Breast epithelium (tissue), 4 donors: Measurements from ENCODE around the gene SPTBN5. TPM values are rescaled to one million over a fixed set of nuclear protein-coding genes. Genes with fewer than 3 reads are reported as not detected.

Experiments used
- DNase-seq, 2 donors: peaks; one replicate each; pipeline ENCODE4 v3.0.0-alpha.2; 2019; ENCODE audit warnings: low spot score in 2 of 2
- H3K27ac ChIP-seq, 2 donors: fragments of 200-600 bp; sonication (generic) in 1 of 2; one replicate each; pipeline ENCODE4 v1.5.1; 2016 to 2019; ENCODE audit warnings: mild to moderate bottlenecking in 1 of 2
- H3K27me3 ChIP-seq, 2 donors: fragments of 200-600 bp; sonication (generic) in 1 of 2; one replicate each; pipeline versions ENCODE4 v1.5.1 to v1.6.0; 2017 to 2019; ENCODE audit warnings: control low read depth in 1 of 2, mild to moderate bottlenecking in 1 of 2
- H3K36me3 ChIP-seq: fragments of 200-600 bp; one replicate; pipeline ENCODE4 v1.5.1; 2019
- H3K4me1 ChIP-seq, 2 donors: fragments of 200-600 bp; sonication (generic); one replicate each; pipeline ENCODE4 v1.5.1; 2016 to 2019; ENCODE audit warnings: control low read depth in 1 of 2
- H3K4me3 ChIP-seq, 3 donors: fragments of 200-600 bp; sonication (generic); 1 replicate in 2 of 3; 2 replicates in 1 of 3; pipeline ENCODE4 v1.5.1; 2016 to 2019; ENCODE audit warnings: mild to moderate bottlenecking in 3 of 3, moderate library complexity in 2 of 3
- H3K9me3 ChIP-seq, 2 donors: fragments of 200-600 bp; sonication (generic) in 1 of 2; one replicate each; pipeline ENCODE4 v1.5.1; 2016 to 2019; ENCODE audit warnings: control low read depth in 1 of 2
- POLR2A ChIP-seq: fragments of 450-650 bp; IDR thresholded peaks from one replicate; pipeline ENCODE4 v1.6.1; 2016; ENCODE audit warnings: antibody characterized with exemption, mild to moderate bottlenecking, moderate library complexity
- POLR2AphosphoS5 ChIP-seq, 3 donors: sonication (generic); formaldehyde crosslinking; IDR thresholded peaks; one replicate each; pipeline ENCODE4 v1.6.1; 2017; ENCODE audit warnings: antibody characterized with exemption in 3 of 3
- intact Hi-C: fragments of 100-400 bp; cut with DNase I; formaldehyde crosslinking; loops from one replicate; pipeline ENCODE4 v1.15.1; 2023; ENCODE audit warnings: low total_unique reads
- total RNA-seq, 3 donors: library from RNA; depleted of rRNA; stranded (reverse); fragments of >200 nt; gene quantifications; one replicate each; pipeline ENCODE4 v1.1.0, GENCODE V29; 2016
- TF ChIP-seq, protein P1 (sequence below), 3 donors: fragments of 450-650 bp; IDR thresholded peaks; one replicate each; pipeline ENCODE4 v1.5.1; 2016 to 2017; ENCODE audit warnings: antibody characterized with exemption in 3 of 3, mild to moderate bottlenecking in 3 of 3, moderate library complexity in 3 of 3

The SPTBN5 gene
- total RNA-seq, 3 donors from 2014 or later: 0.16 to 2.3 (median 2.0) TPM

DNA sequence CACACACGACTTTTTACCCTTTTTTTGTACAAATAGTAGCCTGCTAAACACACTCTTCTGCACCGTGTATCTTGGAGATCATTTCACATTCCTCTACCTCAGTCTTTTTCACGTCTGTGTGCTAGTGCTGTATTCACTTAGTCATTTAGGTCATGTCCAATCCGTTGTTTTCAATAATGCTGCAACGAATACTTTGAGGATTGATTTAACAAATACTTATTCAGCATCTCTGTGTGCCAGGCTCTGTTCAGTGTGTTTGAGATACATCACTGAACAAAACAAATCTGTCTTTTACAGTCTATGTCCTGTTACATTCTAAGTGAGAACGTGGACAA lies 65.1 kb downstream of the SPTBN5 start:
- Histone ChIP-seq H3K36me3 (no peaks in the 10 kb centered on the region), H3K9me3 (no peaks in the 10 kb centered on the region), H3K27ac (peak overlapping the region in 1 of 2 donors; percentile 82), H3K27me3 (no peaks in the 10 kb centered on the region), H3K4me3 (peak overlapping the region; percentile 59 to 84 (median 70)), H3K4me1 (peaks cover 0 to 6% of the 10 kb centered on the region in 2 donors)
- intact Hi-C loops: no loop called here
- no peak for DNase-seq
- TF ChIP-seq POLR2AphosphoS5 (IDR thresholded peaks at IDR 0.05): no peak
- no peak for TF ChIP-seq POLR2A

DNA sequence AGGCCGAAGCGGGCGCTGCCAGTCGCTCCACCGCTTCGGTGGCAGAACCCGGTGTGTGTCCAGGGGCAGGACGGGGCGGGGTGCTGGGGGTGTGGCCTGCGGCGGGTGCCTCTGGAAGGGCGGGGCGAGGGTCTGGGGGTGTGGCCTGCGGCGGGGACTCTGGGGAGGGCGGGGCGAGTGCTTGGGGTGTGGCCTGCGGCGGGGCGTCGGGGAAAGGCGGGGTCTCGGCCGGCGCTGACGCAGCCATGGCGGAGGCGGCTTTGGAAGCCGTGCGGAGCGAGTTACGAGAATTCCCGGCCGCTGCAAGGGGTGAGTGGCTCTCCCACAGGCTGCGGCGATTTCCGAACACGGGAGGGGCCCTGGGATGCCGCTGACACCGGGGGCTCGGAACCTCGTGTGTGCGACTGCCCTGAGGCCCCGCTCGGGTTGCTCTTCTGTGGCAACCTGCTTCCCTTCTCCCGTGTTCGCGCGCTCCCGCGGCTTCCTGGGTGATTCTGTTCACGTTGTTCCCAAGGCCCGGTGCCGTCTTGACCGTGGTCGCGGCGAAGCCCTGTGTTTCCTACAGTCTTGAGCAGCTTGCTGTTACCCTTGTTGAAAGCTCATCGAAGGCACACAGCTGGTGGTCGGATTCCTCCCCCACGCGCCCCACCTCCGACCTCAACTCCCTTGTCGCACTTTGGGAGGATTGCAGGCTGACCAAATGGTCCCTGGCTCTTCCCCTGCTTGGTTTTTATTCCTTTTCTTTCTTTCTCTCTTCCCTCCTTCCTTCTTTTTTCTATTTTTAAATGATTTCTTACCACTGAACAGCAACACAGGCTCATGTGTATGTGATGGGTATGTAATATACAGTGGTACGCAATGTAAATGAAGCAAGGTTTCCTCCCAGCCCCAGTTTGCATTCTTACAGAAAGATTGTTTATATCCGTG lies 65.7 kb downstream of the SPTBN5 start, which contains the start of gene JMJD7:
JMJD7 (plus strand) TSS at position 213 of the 927 bp plus-strand sequence; CDS start at position 246, 33 bp downstream.
- no peaks in the 10 kb centered on the region for H3K9me3 ChIP-seq
- peaks cover 0 to 6% of the 10 kb centered on the region in 2 donors for H3K4me1 ChIP-seq
- no peaks in the 10 kb centered on the region for H3K27me3 ChIP-seq
- DNase-seq: peak; percentile 85 to 96
- H3K36me3 ChIP-seq: no peaks in the 10 kb centered on the region
- TF ChIP-seq POLR2A (peak; percentile 43), POLR2AphosphoS5 (IDR thresholded peaks at IDR 0.05) (peak; percentile 58 to 82 (median 70))
- TF ChIP-seq, protein P1, sequence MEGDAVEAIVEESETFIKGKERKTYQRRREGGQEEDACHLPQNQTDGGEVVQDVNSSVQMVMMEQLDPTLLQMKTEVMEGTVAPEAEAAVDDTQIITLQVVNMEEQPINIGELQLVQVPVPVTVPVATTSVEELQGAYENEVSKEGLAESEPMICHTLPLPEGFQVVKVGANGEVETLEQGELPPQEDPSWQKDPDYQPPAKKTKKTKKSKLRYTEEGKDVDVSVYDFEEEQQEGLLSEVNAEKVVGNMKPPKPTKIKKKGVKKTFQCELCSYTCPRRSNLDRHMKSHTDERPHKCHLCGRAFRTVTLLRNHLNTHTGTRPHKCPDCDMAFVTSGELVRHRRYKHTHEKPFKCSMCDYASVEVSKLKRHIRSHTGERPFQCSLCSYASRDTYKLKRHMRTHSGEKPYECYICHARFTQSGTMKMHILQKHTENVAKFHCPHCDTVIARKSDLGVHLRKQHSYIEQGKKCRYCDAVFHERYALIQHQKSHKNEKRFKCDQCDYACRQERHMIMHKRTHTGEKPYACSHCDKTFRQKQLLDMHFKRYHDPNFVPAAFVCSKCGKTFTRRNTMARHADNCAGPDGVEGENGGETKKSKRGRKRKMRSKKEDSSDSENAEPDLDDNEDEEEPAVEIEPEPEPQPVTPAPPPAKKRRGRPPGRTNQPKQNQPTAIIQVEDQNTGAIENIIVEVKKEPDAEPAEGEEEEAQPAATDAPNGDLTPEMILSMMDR (IDR thresholded peaks at IDR 0.05): no peak
- H3K4me3 ChIP-seq: peak within 1 kb of the TSS; percentile 59 to 84 (median 70)
- H3K27ac ChIP-seq: peak within 1 kb of the TSS; percentile 82 to 92
- intact Hi-C loops: no loop called here

DNA sequence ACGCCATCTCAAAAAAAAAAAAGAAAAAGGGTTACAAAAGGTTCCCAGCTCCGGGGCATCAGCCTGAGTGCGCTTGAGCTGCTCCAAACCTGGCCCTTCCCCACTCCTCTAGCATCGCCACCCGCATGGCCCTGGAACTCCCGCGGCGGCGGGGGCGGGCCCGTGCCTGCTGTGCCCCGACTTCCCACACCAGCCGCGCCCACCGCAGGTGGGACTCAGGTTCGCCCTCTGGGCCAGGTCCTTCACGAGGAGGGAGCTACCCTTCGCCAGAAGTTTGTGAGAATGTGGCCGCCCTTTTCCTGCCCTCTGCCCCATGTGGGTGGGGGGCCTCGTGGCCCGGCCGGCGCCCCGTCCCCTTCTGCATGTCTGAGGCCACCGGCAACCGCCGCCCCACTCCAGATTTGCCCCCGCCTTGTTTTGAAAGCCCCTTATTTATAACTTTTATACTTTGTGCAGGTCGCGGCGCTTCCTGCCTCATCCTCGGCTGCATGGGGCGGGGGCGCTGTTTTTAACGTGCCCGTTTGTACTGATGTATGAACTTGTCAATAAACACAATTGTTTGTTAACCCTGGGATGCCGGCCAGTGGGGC lies 66.5 kb downstream of the SPTBN5 start:
- TF ChIP-seq POLR2AphosphoS5 (IDR thresholded peaks at IDR 0.05) (no peak), POLR2A (no peak)
- TF ChIP-seq, protein P1 (IDR thresholded peaks at IDR 0.05): no peak
- intact Hi-C loops: no loop called here
- Histone ChIP-seq H3K4me3 (peak overlapping the region; percentile 59 to 84 (median 70)), H3K27ac (peak overlapping the region; percentile 82 to 92), H3K27me3 (no peaks in the 10 kb centered on the region), H3K9me3 (no peaks in the 10 kb centered on the region), H3K4me1 (no peaks in the 10 kb centered on the region), H3K36me3 (no peaks in the 10 kb centered on the region)
- DNase-seq: peak in 1 of 2 donors; percentile 37

DNA sequence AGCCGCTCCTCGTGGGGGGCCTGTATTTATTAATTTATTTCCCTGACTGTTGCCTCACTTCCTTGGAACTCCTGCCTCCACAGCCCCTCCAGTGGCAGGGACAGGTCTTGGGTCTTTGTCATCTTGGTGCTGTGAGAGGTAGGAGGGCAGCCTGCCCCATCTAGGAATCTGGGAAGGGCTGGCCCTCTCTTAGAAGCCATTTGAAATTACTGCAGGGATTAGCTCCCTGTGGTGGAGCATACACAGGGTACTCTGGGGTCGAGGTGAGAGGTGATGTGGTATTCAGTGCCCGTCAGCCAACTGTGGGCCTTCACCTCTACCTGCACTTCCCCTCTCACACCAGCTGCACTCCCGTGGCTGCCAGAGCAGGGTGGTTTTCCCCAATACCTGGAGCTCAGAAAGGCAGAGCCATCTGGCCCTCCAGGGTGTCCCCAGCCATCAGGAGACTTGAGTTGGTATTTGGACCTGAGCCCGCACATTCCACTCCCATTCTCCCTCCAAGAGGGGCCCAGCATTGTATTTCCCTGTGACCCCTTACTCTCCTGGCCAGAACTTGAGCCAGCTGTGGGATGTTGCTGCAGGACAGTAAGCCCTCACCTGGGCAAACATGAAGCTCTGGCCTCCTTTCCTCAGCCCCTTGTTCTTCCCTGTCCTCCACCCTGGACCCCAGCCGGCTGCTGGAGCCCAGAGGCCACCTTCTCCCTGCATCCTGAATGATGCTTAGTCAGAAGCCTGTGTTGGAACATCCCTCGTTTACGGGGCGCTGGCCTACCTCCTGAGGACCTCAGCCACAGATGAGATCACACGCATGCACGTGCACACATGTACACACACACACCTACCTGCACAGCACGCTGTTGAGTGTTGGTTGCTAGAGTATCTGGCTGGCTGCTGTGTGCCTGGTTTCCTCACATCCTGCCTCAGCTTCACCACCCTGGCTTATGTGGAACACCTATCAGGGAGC lies 68.0 kb downstream of the SPTBN5 start:
- H3K9me3 ChIP-seq: no peaks in the 10 kb centered on the region
- H3K27me3 ChIP-seq: no peaks in the 10 kb centered on the region
- TF ChIP-seq, protein P1 (IDR thresholded peaks at IDR 0.05): no peak
- no peak for TF ChIP-seq POLR2AphosphoS5 (IDR thresholded peaks at IDR 0.05)
- TF ChIP-seq POLR2A: no peak
- intact Hi-C loops: no loop called here
- no peaks in the 10 kb centered on the region for H3K4me1 ChIP-seq
- no peaks in the 10 kb centered on the region for H3K36me3 ChIP-seq
- DNase-seq: no peak
- no peak overlapping the region for H3K4me3 ChIP-seq
- H3K27ac ChIP-seq: no peak overlapping the region

DNA sequence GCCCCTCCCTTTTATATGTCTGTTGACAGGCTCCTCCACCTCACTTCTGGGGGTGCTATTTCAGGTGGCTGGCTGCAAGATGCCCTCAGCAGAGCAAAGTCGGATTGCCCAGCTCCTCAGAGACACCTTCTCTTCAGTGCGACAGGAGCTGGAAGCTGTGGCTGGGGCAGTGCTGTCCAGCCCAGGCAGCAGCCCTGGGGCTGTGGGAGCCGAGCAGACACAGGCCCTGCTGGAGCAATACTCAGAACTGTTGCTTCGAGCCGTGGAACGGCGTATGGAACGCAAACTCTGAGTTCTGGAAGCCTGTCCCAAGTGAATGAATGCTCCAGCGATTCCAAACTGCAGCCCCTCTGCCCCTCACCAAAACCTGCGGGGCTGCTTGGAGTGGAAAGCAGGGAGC lies 68.7 kb downstream of the SPTBN5 start:
- Histone ChIP-seq H3K27me3 (no peaks in the 10 kb centered on the region), H3K36me3 (no peaks in the 10 kb centered on the region), H3K4me3 (no peak overlapping the region), H3K4me1 (no peaks in the 10 kb centered on the region), H3K9me3 (no peaks in the 10 kb centered on the region), H3K27ac (no peak overlapping the region)
- intact Hi-C loops: no loop called here
- DNase-seq: no peak
- no peak for TF ChIP-seq POLR2A
- TF ChIP-seq POLR2AphosphoS5 (IDR thresholded peaks at IDR 0.05): no peak
- TF ChIP-seq, protein P1 (IDR thresholded peaks at IDR 0.05): no peak
